ENCODE measurements around the gene AFF1.
"Not testable (repeated sequence)": the region's sequence is repeated elsewhere in the genome, so short reads cannot be mapped to it uniquely, and the experiment has no call there.

AFF1 gene

GRCh38 chr4:87012954-87013308 lies 78.1 kb downstream of the AFF1 start:
- DNase-seq (ENCODE audit: low read depth) = not testable (repeated sequence)

GRCh38 chr4:87014284-87014782 lies 79.5 kb downstream of the AFF1 start:
- no peak for DNase-seq (ENCODE audit: low read depth)

GRCh38 chr4:87015416-87015815 lies 80.6 kb downstream of the AFF1 start:
- DNase-seq (ENCODE audit: low read depth) = no peak

GRCh38 chr4:87017580-87018342 lies 83.0 kb downstream of the AFF1 start:
- DNase-seq (ENCODE audit: low read depth) = no peak

GRCh38 chr4:87018753-87019152 lies 83.9 kb downstream of the AFF1 start:
- DNase-seq (ENCODE audit: low read depth) = no peak

GRCh38 chr4:87019246-87019791 lies 84.5 kb downstream of the AFF1 start:
- no peak for DNase-seq (ENCODE audit: low read depth)

GRCh38 chr4:87019898-87020297 lies 85.1 kb downstream of the AFF1 start:
- DNase-seq (ENCODE audit: low read depth) = no peak

- no peak for DNase-seq (ENCODE audit: low read depth)
These were observed 89.4 kb downstream of the AFF1 start for GRCh38 chr4:87024201-87024600.

- no peak for DNase-seq (ENCODE audit: low read depth)
These were observed 90.3 kb downstream of the AFF1 start for GRCh38 chr4:87025023-87025613.

GRCh38 chr4:87025614-87026041 lies 90.8 kb downstream of the AFF1 start:
- no peak for DNase-seq (ENCODE audit: low read depth)

GRCh38 chr4:87026800-87027495 lies 92.1 kb downstream of the AFF1 start:
- no peak for DNase-seq (ENCODE audit: low read depth)

GRCh38 chr4:87029356-87029755 lies 94.5 kb downstream of the AFF1 start:
- DNase-seq (ENCODE audit: low read depth) = no peak

GRCh38 chr4:87030124-87030523 lies 95.3 kb downstream of the AFF1 start:
- no peak for DNase-seq (ENCODE audit: low read depth)

- no peak for DNase-seq (ENCODE audit: low read depth)
These were observed 96.1 kb downstream of the AFF1 start for GRCh38 chr4:87030755-87031441.

GRCh38 chr4:87031920-87032319 lies 97.1 kb downstream of the AFF1 start:
- no peak for DNase-seq (ENCODE audit: low read depth)

GRCh38 chr4:87032884-87033533 lies 98.2 kb downstream of the AFF1 start:
- DNase-seq (ENCODE audit: low read depth) = no peak

- no peak for DNase-seq (ENCODE audit: low read depth)
These were observed 99.1 kb downstream of the AFF1 start for GRCh38 chr4:87033902-87034301.

- DNase-seq (ENCODE audit: low read depth) = no peak
These were observed 99.7 kb downstream of the AFF1 start for GRCh38 chr4:87034527-87034926.

- DNase-seq (ENCODE audit: low read depth) = no peak
These were observed 101.2 kb downstream of the AFF1 start for GRCh38 chr4:87035881-87036509.

- no peak for DNase-seq (ENCODE audit: low read depth)
These were observed 101.9 kb downstream of the AFF1 start for GRCh38 chr4:87036713-87037112.

GRCh38 chr4:87037171-87037570 lies 102.4 kb downstream of the AFF1 start:
- DNase-seq (ENCODE audit: low read depth) = not testable (repeated sequence)
